ENCODE measurements around the gene PJVK.
"Not testable (repeated sequence)": the region's sequence is repeated elsewhere in the genome, so short reads cannot be mapped to it uniquely, and the experiment has no call there.

Gene PJVK, protein sequence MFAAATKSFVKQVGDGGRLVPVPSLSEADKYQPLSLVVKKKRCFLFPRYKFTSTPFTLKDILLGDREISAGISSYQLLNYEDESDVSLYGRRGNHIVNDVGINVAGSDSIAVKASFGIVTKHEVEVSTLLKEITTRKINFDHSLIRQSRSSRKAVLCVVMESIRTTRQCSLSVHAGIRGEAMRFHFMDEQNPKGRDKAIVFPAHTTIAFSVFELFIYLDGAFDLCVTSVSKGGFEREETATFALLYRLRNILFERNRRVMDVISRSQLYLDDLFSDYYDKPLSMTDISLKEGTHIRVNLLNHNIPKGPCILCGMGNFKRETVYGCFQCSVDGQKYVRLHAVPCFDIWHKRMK

DNA sequence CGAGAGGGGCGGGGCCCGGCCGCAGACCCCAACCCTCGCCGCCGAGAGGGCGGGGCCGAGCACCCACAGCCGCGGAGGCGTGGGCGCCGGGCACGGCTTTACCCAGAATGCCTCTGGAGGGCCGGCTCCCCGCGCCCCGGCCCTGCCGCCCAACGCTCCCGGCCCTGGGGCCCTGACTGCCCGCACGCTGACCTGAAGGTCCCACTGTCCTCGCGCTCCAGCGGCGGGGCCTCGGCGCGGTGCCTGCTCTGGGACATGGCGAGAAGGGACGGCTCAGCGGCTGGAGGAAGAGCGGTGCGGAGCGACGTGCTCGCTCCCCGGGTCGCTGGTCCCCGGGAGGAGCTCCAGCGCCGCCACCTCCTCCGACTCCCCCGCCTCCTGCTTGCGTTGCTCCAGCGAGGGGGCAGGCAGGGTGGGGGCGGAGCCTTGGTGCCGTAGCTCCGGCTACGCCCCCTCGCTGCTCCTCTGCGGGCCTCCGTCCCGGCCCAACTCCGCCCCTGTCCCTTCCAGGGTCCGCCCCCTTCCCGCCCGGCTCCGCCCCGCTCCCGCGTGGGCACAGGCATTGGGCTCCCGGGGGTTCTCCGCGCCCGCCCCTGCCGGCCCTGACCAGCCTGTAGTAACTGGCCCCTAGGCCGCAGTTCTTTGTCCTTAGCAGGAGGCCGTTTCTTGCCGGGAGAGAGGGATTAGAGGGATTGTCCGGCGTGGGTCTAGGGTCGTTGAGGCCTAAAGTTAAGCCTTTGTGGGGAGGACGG, at the start of gene PJVK, which contains the start of gene PRKRA:
Gene PJVK (plus strand): TSS at position 605 of the 752 bp plus-strand sequence. CDS start 2,032 bp downstream, outside the sequence.
Gene PRKRA (minus strand): TSS at position 402 of the 752 bp plus-strand sequence. CDS start 145 bp downstream, at position 257.
- DNase-seq = peak; percentile 76 to 99 (median 97)

DNA sequence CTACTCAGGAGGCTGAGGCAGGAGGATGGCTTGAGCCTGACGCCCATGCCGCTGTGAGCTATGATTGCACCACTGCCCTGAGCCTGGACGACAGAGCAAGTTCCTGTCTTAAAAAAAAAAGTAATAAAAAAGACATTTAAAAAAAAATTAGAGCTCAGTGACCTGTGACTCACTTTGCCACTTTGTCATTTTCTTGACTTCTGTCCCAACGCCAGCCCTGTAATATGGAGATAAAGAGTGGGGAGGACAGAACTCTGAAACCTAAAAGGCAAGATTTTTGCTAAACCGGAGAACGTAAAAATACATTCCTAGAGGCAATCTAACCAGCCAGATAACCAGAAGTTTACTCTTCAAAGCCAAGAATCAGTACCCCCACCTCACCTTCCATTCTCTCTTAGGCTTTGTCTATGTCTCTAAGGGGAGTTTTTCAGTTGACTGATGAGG, 49.2 kb upstream of the PJVK start:
- no peak for DNase-seq

DNA sequence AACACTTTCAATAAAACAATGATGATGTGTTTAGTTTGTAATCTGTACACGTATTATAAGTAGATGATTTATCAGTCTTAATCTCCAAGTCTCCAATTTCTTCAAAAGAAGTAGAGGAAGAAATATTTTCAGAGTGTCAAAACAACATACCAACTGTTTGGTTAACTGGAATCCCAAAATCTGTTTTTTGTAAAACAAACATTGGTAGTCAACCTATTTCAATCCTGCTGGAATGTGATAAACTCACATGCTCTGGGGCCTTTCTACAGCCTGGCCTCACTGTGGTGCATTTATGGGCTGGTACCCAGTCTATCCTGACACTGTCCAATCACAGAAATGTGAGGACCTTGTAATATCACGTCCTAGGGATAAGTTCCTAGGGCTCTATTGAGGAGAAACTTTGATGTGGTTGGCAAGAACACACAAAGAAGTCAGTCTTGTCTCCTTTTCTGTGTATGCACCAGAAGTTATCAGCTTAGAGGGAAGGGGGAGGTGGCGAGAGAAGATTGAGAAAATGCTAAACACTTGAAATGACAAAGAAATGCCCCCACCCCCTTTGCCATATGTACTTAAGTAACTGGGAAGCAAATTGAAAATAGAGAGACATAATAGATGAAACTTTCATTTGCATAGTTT, 47.4 kb upstream of the PJVK start:
- DNase-seq = no peak

DNA sequence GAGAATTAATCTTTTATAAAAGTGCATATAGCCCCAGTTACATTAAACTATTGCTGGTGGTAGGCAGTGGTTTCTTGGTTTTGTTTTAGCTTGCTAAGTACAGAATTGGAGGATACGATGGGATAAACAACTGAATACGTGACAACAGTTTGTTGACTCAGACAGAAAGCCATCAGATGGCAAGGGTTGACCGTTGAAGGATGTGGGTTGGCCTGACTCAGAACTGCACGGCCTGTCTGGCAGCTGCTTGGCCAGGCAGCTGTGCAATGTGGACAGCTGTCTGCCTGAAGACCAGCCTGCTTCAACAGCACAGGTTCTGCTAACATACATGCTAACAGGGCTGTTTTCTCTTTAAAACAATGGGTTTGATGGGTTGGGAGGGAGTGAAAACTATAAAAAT, 46.8 kb upstream of the PJVK start:
- peak in 1 of 51 donors; percentile 17 for DNase-seq

DNA sequence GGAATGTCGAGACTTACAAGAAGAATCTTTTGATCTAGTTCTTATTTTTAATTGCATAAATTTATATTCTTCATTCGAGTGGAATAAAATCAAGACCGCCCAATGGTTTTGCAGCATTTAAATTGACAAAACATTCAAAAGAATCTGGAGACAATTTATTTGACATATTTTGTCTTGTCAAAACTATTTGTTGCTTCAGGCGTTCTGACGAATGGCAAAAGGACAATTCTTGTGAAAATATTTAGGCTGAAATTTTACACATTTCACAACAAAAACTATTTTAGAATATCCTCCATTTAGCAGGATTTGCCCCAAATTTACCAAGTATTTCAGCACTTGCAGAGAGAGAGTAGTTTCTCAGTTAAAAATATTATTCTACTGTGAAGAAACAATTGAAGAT, 41.9 kb upstream of the PJVK start:
- no peak for DNase-seq

DNA sequence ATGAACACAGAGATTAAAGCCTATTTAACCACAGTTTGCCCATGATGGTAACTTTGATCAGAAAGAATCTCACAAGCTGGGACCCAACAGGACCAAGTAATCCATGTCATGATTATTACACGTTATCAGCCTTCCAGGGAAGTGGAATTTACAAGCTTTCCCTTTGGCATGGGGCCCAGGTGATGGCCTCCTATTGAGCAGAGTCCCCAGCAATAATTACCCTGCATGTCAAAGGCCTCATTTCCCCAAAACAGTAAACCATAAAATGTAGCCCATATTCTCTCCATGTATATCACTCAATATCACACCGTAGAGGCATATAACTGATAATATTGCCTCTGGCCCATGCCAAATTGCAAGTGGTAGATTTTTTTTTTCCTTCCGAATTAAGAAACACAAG, 39.1 kb upstream of the PJVK start:
- DNase-seq = no peak

DNA sequence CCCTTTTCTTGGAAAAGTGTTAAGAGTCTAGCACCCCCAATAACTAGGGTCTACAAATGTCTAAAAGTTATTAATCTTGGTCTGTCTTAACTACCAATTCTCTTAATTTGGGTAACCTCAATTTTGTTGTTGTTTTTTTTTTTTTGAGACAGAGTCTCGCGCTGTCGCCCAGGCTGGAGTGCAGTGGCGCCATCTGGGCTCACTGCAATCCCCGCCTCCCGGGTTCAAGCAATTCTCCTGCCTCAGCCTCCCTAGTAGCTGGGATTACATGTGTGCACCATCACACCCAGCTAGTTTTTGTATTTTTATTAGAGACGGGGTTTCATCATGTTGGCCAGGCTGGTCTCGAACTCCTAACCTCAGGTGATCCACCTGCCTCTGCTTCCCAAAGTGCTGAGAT, 38.7 kb upstream of the PJVK start:
- DNase-seq = not testable (repeated sequence)

DNA sequence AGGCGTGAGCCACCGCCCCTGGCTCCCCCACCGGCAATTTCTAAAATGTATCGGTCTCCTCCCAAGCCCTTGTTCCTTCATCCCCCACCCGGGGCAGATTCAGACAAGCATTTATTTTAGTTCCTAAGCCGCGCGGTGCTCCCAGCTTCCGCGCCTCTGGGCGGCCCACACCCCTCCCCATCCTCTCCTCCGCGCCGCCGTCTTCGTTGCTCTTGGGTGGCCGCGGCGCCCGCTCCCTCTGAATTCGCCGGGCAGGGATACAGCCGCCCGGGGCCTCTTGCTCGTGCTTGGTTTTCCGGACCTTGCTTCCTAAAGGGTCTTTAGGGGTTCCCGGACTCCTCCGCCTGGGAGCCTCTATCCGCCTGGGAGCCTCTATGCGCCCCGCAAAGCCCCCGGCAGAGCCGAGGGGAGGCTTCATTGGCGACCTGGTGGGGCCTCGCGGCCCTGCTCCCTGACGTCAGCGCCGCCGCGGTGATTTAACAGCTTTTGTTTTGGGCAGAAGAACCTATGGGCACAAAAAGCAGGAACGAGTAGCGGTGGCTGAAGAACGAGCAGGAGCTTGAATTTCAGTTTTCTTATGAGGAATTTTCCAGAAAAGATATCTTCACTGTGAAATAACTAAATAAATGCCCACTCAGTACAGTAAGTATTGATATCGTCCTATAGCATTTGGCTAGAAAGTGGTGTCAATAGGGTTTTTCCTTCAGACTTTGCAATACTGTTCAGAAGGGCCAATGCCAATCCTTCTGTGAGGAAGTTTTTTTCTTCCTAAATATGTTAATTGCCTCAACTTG, 37.5 kb upstream of the PJVK start:
- DNase-seq = peak in 48 of 51 donors; percentile 9 to 85 (median 50)

DNA sequence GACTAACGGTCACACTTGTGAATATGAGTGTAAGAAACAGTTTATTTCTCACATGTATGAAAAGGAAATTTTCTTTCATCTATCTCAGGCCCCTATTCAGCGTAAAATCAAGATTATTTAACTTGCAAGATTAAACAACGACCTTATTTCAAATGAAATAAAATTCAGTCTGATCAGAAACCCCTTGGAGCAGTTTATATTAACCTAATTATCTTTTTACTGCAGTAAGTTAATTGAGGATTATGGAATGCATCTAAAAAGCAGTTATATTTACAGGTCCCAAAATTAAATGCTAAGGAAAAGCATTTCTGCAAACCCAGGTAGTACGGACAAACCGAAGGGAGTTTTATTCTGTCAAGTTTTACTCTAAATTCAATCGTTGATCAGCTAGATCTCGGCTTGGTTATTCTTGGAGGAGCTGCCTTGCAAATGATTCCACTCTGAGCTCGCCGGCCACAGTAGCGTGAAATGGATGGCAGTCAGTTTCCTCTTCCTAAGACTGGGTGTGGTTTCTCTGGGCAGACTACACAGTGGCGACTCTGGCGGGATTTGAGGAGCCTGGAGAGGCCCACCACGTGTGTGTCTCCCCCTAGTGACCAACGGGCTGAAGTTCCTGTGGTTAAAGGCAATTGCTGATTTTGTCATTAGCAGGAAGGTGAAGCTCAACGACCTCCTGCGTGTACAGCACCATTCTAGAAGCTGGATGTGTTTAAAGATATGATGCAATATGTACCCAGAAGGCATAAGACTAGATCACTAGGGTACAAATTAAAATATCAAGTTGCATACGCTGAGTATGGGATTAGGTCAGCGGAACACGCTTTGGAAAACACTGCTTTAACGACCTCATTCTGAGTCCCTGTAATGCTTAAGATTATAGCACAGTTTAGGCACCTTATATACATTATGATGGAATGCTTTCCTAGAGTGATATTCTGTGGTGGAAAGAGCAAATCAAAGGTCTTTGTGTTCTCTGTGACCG, 36.6 kb upstream of the PJVK start:
- peak in 50 of 51 donors; percentile 9 to 89 (median 70) for DNase-seq

DNA sequence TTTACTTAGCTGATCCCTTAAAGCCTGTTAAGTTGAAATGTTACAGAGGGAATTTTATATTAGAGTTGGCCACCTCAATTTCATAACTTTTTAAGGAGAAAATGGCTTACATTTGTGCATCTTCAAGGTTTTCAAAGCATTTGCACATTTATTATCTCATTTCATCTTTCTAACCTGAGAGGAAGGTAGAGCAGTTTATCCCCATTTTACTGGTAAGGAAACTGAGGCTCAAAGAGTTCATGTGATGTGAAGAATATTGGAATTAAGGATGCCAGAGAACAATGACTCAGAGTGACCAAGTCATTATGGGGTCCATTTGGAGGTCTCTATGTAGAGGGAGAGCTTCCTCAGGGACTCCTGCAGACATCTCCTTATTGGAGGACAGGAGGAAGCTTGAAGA, 35.2 kb upstream of the PJVK start:
- DNase-seq = no peak

DNA sequence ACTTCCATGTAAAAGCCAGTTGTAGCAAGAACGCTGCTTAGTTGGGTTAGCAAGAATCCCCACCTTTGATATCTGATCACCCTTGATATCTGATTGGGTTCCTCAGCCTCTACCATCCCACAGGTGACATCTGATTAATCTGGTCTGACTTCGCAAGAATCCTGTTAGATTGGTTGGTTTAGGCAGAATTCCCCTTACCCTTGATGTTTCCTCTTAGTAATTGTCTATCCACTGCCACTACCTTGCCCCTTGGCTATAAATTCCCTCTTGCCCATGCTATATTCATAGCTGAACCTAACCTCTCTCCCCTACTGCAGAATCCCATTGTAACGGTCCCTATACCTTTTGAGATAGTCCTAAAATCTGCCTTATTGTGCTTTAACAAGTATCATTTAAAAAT, 33.3 kb upstream of the PJVK start:
- no peak for DNase-seq

DNA sequence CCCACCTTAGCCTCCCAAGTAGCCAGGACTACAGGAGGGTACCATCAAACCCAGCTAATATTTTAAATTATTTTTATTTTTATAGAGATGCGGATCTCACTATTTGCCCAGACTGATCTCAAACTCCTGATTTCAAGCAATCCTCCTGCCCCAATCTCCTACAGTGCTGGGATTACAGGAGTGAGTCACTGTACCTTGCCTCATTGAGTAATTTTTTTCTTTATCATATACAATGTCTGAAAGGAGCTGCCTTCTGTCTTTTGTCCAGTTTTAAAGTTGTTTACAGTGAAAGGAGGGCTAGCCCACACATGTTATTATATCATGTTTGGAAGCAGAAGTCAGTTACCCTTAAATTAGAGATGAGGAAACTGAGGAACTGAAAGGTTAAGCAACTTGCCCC, 32.8 kb upstream of the PJVK start:
- DNase-seq = no peak

DNA sequence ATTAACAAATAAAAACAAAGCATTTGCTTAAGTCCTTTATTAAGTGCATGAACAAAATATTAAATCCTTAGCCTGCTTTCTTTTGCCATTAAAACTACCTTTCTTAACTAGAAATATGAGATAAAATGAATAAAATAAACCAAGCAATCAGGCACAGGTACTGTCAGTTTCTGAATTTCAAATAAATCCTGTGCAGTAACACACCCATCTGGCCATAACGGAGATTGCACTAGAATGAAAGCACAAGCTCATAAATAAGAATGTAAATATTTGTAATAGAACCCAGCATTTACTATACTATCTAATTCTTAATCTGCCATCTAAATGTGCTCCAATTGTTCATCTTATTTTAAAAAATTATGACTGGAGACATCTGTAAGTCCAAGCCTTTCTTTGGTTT, 32.1 kb upstream of the PJVK start:
- DNase-seq = no peak

DNA sequence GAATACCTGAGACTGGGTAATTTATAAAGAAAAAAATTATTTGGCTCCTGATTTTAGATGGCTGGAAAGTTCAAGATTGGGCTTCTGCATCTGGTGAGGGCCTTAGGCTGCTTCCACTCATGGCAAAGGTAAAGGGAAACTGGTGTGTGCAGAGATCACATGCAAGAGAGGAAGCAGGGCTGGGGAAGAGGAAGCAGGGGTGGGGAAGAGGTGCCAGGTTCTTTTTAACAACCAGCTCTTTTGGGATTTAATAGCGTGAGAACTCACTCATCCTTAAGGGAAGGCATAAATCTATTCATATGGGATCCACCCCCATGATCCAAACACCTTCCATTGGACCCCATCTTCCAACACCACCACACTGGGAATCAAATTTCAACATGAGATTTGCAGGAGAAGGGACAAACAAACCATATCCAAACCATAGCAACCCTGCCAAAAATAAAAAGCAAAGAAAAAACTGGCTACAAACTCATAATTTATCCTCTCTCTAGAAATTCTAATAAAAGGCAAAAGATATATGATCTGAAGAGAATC, 30.6 kb upstream of the PJVK start:
- no peak for DNase-seq

DNA sequence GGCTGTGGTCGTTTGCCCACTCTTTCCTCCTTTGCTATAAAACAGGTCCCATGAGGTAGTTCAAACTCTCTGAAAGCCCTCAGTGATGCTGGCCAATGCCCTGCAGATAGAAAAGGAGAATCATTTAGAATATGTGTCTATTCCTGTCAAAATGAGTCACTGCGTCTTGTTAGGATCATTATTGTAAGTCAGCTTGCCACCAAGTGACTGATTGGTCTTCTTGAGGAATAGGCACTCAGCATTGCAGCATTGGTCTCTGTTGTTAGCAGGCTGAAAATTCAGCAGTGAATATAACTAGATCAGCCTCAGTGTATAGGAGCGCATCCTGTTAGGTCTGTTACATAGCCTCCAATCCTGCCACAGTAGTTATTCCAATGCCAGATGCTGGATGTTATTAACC, 29.1 kb upstream of the PJVK start:
- no peak for DNase-seq

DNA sequence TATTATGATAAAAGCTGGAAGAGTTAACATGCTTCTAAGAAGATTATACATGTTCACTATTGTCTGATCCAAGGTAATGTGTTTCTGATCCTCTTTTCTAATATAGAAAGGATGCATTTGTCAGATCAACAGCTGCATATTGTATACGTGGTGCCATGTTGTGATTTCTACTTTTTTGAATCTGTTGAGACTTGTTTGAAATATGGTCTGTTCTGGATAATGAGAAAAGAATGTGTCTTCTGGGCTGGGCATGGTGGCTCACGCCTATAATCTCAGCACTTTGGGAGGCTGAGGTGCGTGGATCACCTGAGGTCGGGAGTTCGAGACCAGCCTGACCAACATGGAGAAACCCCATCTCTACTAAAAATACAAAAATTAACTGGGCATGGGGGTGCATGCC, 27.4 kb upstream of the PJVK start:
- not testable (repeated sequence) for DNase-seq

DNA sequence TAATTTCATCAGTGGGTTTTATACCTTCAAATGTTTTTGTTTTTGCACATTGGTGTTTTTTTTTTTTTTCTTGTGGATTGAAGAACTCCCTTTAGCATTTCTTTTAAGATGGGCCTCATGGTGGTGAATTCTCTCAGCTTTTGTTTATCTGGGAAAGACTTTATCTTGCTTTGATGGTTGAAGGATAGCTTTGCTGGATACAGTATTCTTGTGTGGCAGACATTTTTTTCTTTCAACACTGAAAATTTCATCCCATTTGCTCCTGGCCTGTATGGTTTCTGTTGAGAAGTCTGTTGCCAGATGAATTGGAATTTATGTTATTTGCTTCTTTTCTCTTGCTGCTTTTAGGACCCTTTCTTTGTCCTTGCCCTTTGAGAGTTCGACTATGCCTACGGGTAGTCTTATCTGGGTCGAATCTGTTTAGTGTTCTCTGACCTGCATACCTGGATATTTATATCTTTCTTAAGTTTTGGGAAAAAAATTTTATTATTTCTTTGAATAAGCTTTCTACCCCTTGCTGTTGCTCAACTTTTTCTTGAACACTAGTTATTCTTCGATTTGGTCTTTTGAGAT, 25.8 kb upstream of the PJVK start:
- DNase-seq = no peak

DNA sequence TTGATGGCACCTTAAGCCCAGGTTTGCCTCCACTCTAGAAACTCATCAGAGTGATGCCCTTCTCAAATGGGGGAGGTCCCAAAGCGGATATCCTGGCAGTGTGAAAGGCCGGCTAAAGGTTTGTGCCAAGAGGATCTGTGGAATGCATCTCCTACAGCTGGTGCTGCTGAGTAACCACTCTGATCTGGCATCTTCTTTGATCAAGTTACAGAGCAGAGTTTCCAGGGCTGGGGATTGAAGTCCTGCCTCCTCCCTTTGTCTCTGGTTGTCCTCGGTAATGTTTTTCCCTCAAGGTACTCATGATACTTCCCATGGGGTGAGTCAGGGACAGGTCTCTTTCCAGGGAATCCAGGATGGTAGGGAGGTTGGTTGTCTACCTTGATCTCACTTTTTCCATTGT, 24.8 kb upstream of the PJVK start:
- DNase-seq = no peak

DNA sequence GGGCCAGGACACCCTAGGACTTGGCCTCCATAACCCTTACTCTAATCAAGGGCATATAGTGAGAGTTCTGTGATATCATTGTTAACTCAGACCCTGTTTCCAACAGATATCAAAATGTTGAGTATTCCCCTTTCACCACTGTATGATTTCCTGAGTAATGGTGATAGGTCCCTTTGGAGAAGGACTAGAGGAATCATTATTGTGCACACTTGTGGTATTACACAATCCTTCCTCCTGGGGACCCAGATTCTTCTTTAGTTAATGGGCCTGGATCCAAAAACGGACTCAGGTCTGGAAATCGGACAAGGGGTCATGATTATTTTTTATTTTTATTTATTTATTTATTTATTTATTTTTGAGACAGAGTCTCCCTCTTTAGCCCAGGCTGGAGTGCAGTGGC, 23.7 kb upstream of the PJVK start:
- DNase-seq = no peak

DNA sequence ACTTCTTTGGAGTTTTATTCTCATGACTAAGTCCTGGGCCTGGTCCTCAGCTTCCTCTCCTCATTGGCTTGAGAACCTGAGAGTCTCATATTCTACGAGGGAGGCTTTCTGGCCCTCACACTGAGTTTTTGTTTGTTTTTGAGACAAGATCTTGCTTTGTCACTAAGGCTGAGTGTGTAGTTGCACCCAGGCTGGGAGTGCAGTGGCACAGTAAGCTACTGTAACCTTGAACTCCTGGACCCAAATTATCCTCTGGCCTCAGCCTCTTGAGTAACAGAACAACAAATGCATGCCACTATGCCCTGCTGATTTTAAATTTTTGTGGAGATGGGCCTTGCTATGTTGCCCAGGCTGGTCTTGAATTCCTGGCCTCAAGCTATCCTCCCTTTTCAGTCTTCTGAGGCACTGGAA, 22.8 kb upstream of the PJVK start:
- no peak for DNase-seq
